HepG2 (cell line): ENCODE measurements around the gene PCCB. TPM values are rescaled to one million over a fixed set of nuclear protein-coding genes. Genes with fewer than 3 reads are reported as not detected.

ENCODE experiments used
- EHMT2 ChIP-seq: fragments of 200-600 bp; sonication (generic); IDR thresholded peaks from 2 replicates; pipeline ENCODE4 v1.7.0; 2017; ENCODE audit warnings: antibody characterized with exemption, low read depth, low read length, borderline replicate concordance
- GLI4 ChIP-seq: sonication (generic); formaldehyde crosslinking; IDR thresholded peaks from 2 replicates; pipeline ENCODE4 v1.5.1; 2020; ENCODE audit warnings: missing genetic modification reagents, mild to moderate bottlenecking, moderate library complexity, borderline replicate concordance
- KLF11 ChIP-seq: IDR thresholded peaks from 2 replicates; pipeline ENCODE4 v1.6.1; 2016; ENCODE audit warnings: missing compliant biosample characterization
- MBD4 ChIP-seq: IDR thresholded peaks from 2 replicates; pipeline ENCODE4 v1.6.1; 2012; ENCODE audit warnings: low read length, inconsistent platforms, borderline replicate concordance
- NFRKB ChIP-seq: fragments of 450-650 bp; IDR thresholded peaks from 2 replicates; pipeline ENCODE4 v1.6.1; 2017
- POLR2AphosphoS2 ChIP-seq: IDR thresholded peaks from 2 replicates; pipeline ENCODE4 v1.6.1; 2011; ENCODE audit warnings: low read depth, low read length, improper control_type of control experiment
- SRF ChIP-seq: IDR thresholded peaks from 2 replicates; pipeline ENCODE4 v1.6.1; 2011; ENCODE audit warnings: mild to moderate bottlenecking, low read depth, low read length, moderate library complexity
- TOPORS ChIP-seq: sonication (generic); formaldehyde crosslinking; IDR thresholded peaks from 2 replicates; pipeline ENCODE4 v1.8.0; 2023; ENCODE audit warnings: mild to moderate bottlenecking, missing genetic modification reagents
- ZBTB20 ChIP-seq: sonication (generic); formaldehyde crosslinking; IDR thresholded peaks from 2 replicates; pipeline ENCODE4 v1.8.1; 2023; ENCODE audit warnings: missing genetic modification reagents, low read depth, mild to moderate bottlenecking, borderline replicate concordance
- ZNF331 ChIP-seq: sonication (generic); formaldehyde crosslinking; IDR thresholded peaks from 2 replicates; pipeline ENCODE4 v1.4.0; 2020; ENCODE audit warnings: missing genetic modification reagents
- ZNF33A ChIP-seq: sonication (generic); formaldehyde crosslinking; IDR thresholded peaks from 2 replicates; pipeline ENCODE4 v1.5.1; 2020; ENCODE audit warnings: missing genetic modification reagents, mild to moderate bottlenecking, moderate library complexity, borderline replicate concordance
- ZNF552 ChIP-seq: sonication (generic); formaldehyde crosslinking; IDR thresholded peaks from 2 replicates; pipeline ENCODE4 v1.9.0; 2022; ENCODE audit warnings: missing genetic modification reagents, mild to moderate bottlenecking, borderline replicate concordance
- ZNF670 ChIP-seq: sonication (generic); formaldehyde crosslinking; IDR thresholded peaks from 2 replicates; pipeline ENCODE4 v1.8.0; 2022; ENCODE audit warnings: mild to moderate bottlenecking, missing genetic modification reagents, borderline replicate concordance
- ZNF672 ChIP-seq: sonication (generic); formaldehyde crosslinking; IDR thresholded peaks from 2 replicates; pipeline ENCODE4 v1.8.1; 2022; ENCODE audit warnings: missing genetic modification reagents
- ZNF878 ChIP-seq: sonication (generic); formaldehyde crosslinking; IDR thresholded peaks from 2 replicates; pipeline ENCODE4 v1.8.1; 2023; ENCODE audit warnings: mild to moderate bottlenecking, missing genetic modification reagents, moderate library complexity
- polyA plus RNA-seq, 8 experiments: library from polyadenylated mRNA; depleted of rRNA in 3 of 8; stranded (reverse) in 7 of 8; unstranded in 1 of 8; fragments of >200 nt; fragmentation: Illumina TruSeq in 4 of 8; extraction: Trizol in 4 of 8; gene quantifications; 2 replicates each; pipeline versions ENCODE4 v1.2.1 to v1.2.3, GENCODE V29; 2011 to 2016; ENCODE audit warnings: low read depth in 4 of 8, missing spikeins in 1 of 8, mixed read lengths in 1 of 8; ENCODE audit not compliant: insufficient read depth in 1 of 8
- total RNA-seq, 5 experiments: library from RNA; depleted of rRNA; stranded (reverse); fragments of >200 nt; fragmentation: Illumina TruSeq; extraction: Trizol; gene quantifications; 2 replicates each; pipeline ENCODE4 v1.2.3, GENCODE V29; 2016; ENCODE audit warnings: low read depth in 1 of 5
- TF ChIP-seq, protein P1 (sequence below): sonication (generic); formaldehyde crosslinking; IDR thresholded peaks from 2 replicates; pipeline ENCODE4 v1.5.0; 2020; ENCODE audit warnings: mild to moderate bottlenecking, missing genetic modification reagents, borderline replicate concordance
- TF ChIP-seq, protein P2 (sequence below): sonication (generic); formaldehyde crosslinking; conservative IDR thresholded peaks from 2 replicates; pipeline ENCODE4 v1.8.0; 2022; ENCODE audit warnings: missing genetic modification reagents
- TF ChIP-seq, protein P3 (sequence below): sonication (generic); formaldehyde crosslinking; IDR thresholded peaks from 2 replicates; pipeline ENCODE4 v1.4.0; 2020; ENCODE audit warnings: missing genetic modification reagents, borderline replicate concordance

PCCB gene
- total and polyA plus RNA-seq, 2 of the 13 experiments (the other 11 are each of a cell fraction or from before 2014, with no cell fraction given), result 84.1 to 88.7 TPM

DNA sequence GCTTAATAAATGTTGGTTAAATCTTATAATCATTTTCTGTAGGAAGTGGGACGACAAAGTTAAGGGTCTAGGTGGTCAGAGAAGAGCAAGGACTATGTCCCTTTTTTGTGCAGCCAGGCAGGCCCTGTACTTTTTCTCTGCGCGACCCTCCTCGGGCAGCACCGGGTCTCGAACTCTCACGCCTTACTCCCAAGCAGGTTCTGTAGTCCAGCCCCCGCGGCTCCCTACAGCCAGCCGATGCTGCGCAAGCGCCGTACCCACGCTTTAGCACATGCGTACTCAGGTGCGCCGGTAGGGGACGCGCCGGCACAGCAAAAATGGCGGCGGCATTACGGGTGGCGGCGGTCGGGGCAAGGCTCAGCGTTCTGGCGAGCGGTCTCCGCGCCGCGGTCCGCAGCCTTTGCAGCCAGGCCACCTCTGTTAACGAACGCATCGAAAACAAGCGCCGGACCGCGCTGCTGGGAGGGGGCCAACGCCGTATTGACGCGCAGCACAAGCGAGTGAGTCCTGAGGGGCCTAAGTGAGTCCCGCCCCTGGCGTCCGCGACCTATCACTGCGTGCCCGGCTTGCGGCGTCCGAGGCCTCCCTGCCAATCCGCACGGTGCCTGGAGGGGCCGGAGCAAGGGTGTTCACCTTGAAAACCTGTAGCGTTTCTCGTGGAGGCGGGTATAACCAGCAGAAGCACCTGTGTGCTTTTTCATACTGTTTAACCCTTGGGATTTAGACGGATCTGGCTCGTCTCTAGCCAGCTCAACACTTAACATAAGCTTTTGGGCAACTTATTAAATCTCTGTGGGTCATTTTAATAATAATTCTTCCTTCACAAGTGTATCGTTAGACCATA is at the start of gene PCCB (continued):
- TF ChIP-seq, protein P1, sequence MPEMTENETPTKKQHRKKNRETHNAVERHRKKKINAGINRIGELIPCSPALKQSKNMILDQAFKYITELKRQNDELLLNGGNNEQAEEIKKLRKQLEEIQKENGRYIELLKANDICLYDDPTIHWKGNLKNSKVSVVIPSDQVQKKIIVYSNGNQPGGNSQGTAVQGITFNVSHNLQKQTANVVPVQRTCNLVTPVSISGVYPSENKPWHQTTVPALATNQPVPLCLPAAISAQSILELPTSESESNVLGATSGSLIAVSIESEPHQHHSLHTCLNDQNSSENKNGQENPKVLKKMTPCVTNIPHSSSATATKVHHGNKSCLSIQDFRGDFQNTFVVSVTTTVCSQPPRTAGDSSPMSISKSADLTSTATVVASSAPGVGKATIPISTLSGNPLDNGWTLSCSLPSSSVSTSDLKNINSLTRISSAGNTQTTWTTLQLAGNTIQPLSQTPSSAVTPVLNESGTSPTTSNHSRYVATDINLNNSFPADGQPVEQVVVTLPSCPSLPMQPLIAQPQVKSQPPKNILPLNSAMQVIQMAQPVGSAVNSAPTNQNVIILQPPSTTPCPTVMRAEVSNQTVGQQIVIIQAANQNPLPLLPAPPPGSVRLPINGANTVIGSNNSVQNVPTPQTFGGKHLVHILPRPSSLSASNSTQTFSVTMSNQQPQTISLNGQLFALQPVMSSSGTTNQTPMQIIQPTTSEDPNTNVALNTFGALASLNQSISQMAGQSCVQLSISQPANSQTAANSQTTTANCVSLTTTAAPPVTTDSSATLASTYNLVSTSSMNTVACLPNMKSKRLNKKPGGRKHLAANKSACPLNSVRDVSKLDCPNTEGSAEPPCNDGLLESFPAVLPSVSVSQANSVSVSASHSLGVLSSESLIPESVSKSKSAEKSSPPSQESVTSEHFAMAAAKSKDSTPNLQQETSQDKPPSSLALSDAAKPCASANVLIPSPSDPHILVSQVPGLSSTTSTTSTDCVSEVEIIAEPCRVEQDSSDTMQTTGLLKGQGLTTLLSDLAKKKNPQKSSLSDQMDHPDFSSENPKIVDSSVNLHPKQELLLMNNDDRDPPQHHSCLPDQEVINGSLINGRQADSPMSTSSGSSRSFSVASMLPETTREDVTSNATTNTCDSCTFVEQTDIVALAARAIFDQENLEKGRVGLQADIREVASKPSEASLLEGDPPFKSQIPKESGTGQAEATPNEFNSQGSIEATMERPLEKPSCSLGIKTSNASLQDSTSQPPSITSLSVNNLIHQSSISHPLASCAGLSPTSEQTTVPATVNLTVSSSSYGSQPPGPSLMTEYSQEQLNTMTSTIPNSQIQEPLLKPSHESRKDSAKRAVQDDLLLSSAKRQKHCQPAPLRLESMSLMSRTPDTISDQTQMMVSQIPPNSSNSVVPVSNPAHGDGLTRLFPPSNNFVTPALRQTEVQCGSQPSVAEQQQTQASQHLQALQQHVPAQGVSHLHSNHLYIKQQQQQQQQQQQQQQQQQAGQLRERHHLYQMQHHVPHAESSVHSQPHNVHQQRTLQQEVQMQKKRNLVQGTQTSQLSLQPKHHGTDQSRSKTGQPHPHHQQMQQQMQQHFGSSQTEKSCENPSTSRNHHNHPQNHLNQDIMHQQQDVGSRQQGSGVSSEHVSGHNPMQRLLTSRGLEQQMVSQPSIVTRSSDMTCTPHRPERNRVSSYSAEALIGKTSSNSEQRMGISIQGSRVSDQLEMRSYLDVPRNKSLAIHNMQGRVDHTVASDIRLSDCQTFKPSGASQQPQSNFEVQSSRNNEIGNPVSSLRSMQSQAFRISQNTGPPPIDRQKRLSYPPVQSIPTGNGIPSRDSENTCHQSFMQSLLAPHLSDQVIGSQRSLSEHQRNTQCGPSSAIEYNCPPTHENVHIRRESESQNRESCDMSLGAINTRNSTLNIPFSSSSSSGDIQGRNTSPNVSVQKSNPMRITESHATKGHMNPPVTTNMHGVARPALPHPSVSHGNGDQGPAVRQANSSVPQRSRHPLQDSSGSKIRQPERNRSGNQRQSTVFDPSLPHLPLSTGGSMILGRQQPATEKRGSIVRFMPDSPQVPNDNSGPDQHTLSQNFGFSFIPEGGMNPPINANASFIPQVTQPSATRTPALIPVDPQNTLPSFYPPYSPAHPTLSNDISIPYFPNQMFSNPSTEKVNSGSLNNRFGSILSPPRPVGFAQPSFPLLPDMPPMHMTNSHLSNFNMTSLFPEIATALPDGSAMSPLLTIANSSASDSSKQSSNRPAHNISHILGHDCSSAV, result no peak
- TF ChIP-seq KLF11 (CRISPR knock-in tag) (no peak; the same call in 1 of the 2 replicates), NFRKB (0 out of 2 replicates have a peak, but pooled peaks have one; percentile 31), SRF (no peak), ZNF672 (no peak), ZNF331 (CRISPR knock-in tag) (peak; percentile 55; the same call in 1 of the 2 replicates), ZBTB20 (CRISPR knock-in tag) (peak; percentile 90), GLI4 (CRISPR knock-in tag) (0 out of 2 replicates have a peak, but pooled peaks have one; percentile 45), POLR2AphosphoS2 (no peak; the same call in 1 of the 2 replicates), ZNF33A (CRISPR knock-in tag) (no peak), ZNF670 (no peak), EHMT2 (no peak), ZNF878 (peak; percentile 85), ZNF552 (CRISPR knock-in tag) (0 out of 2 replicates have a peak, but pooled peaks have one; percentile 80), MBD4 (no peak), TOPORS (CRISPR knock-in tag) (no peak; the same call in 1 of the 2 replicates)
- TF ChIP-seq, protein P2, sequence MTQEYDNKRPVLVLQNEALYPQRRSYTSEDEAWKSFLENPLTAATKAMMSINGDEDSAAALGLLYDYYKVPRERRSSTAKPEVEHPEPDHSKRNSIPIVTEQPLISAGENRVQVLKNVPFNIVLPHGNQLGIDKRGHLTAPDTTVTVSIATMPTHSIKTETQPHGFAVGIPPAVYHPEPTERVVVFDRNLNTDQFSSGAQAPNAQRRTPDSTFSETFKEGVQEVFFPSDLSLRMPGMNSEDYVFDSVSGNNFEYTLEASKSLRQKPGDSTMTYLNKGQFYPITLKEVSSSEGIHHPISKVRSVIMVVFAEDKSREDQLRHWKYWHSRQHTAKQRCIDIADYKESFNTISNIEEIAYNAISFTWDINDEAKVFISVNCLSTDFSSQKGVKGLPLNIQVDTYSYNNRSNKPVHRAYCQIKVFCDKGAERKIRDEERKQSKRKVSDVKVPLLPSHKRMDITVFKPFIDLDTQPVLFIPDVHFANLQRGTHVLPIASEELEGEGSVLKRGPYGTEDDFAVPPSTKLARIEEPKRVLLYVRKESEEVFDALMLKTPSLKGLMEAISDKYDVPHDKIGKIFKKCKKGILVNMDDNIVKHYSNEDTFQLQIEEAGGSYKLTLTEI, result no peak
- TF ChIP-seq, protein P3, sequence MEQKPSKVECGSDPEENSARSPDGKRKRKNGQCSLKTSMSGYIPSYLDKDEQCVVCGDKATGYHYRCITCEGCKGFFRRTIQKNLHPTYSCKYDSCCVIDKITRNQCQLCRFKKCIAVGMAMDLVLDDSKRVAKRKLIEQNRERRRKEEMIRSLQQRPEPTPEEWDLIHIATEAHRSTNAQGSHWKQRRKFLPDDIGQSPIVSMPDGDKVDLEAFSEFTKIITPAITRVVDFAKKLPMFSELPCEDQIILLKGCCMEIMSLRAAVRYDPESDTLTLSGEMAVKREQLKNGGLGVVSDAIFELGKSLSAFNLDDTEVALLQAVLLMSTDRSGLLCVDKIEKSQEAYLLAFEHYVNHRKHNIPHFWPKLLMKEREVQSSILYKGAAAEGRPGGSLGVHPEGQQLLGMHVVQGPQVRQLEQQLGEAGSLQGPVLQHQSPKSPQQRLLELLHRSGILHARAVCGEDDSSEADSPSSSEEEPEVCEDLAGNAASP, result no peak; the same call in none of the 2 replicates
